ENCODE measurements around the gene HOXC4. TPM values are rescaled to one million over a fixed set of nuclear protein-coding genes. Genes with fewer than 3 reads are reported as not detected.

The HOXC4 gene
- polyA plus RNA-seq (ENCODE audit: insufficient read length in 12 of 12) = 10 to 100 TPM in 5 of 12 donors, 1 to 10 TPM in 5, not detected in 2; 4.2 to 25.6 (median 9.1) TPM
- long read RNA-seq, donor 1, partial matches to known transcripts = 0 of 4 reads
- long read RNA-seq, donor 1, other reads (novel, unspliced or antisense) = 0 of 4 reads
- long read RNA-seq, donor 2, transcript HOXC4-202 (2 exons, 1,666 nt) = major isoform, 8 of 9 reads
- long read RNA-seq, donor 2, partial matches to known transcripts = 0 of 9 reads
- long read RNA-seq, donor 2, other reads (novel, unspliced or antisense) = 0 of 9 reads
- long read RNA-seq, donor 3, partial matches to known transcripts = 0 of 2 reads
- long read RNA-seq, donor 3, other reads (novel, unspliced or antisense) = 0 of 2 reads
- long read RNA-seq, donor 4, partial matches to known transcripts = 0 of 2 reads
- long read RNA-seq, donor 4, other reads (novel, unspliced or antisense) = 0 of 2 reads
- long read RNA-seq, donor 5 = 0 reads
- long read RNA-seq, donor 6, partial matches to known transcripts = 0 of 1 reads
- long read RNA-seq, donor 6, other reads (novel, unspliced or antisense) = 0 of 1 reads
- long read RNA-seq, donor 7 = 0 reads
- long read RNA-seq, donor 8, transcript HOXC4-202 (2 exons, 1,666 nt) = major isoform, 7 of 8 reads
- long read RNA-seq, donor 8, partial matches to known transcripts = 0 of 8 reads
- long read RNA-seq, donor 8, other reads (novel, unspliced or antisense) = 0 of 8 reads
- long read RNA-seq, donor 9, partial matches to known transcripts = 0 of 2 reads
- long read RNA-seq, donor 9, other reads (novel, unspliced or antisense) = 0 of 2 reads
- long read RNA-seq, donor 10, transcript HOXC4-202 (2 exons, 1,666 nt) = major isoform, 6 of 6 reads
- long read RNA-seq, donor 10, partial matches to known transcripts = 0 of 6 reads
- long read RNA-seq, donor 10, other reads (novel, unspliced or antisense) = 0 of 6 reads
- long read RNA-seq, donor 11, transcript HOXC4-202 (2 exons, 1,666 nt) = major isoform, 6 of 6 reads
- long read RNA-seq, donor 11, partial matches to known transcripts = 0 of 6 reads
- long read RNA-seq, donor 11, other reads (novel, unspliced or antisense) = 0 of 6 reads

DNA sequence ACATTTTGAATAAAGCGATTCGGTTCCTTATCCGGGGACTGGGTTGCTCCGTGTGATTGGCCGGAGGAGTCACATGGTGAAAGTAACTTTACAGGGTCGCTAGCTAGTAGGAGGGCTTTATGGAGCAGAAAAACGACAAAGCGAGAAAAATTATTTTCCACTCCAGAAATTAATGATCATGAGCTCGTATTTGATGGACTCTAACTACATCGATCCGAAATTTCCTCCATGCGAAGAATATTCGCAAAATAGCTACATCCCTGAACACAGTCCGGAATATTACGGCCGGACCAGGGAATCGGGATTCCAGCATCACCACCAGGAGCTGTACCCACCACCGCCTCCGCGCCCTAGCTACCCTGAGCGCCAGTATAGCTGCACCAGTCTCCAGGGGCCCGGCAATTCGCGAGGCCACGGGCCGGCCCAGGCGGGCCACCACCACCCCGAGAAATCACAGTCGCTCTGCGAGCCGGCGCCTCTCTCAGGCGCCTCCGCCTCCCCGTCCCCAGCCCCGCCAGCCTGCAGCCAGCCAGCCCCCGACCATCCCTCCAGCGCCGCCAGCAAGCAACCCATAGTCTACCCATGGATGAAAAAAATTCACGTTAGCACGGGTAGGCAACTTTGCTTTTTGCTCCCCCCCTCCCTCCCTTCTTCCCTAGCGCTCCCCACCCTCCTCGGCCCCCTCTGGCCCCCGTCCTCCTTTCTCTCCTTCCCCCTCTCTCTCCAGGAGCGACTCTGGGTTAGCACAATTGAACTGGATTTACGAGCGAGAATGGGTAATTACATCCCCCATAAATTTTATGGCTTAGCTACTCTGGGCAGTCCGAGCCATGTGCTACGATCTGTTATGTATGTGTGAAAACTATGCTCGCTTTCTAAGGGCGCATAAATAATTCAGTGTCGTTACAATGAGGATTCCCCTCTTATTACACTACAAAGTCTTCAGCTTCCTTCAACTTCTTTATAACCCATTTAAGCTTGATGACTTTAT, at the start of gene HOXC4:
Gene HOXC4 (plus strand): TSS at position 85 of the 991 bp plus-strand sequence. CDS start 88 bp downstream, at position 173.
- DNase-seq = no peak

DNA sequence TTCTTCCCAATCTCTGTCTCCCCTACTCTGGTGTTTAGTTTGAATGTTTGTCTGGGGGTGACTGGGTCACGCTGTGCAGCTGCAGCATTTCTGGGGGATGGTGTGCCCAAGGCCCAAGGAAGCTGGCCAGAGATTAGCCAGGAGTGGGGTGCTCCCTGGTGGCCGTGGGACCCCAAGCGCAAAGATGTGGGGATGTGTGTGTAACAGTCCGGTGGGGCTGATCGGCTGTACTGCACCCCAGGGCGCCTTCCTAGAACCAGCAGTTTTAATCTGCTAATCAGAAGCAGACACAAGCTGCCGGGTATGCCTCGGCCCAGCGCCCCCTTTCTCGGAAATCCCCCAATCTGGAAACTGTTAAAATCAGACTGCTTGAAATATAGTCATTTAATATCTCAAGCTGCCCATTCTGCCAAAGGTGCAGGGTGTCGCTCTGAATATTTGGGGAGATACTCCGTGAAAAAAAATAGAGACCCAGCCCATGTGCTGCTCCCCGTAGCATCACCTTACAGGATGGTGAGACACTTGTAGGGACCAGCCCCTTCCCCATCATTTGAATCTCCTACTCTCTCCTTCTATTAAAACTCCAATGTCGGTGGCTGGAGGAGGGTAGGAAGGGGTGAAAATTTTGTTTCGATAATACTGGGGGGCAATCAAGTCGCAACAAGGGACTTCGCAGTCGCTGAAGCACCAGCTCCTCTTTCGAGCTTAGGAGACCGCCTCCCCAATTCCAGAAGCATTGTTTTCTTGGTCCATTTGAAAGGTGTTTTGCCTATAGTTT, 49.4 kb upstream of the HOXC4 start:
- DNase-seq = no peak

DNA sequence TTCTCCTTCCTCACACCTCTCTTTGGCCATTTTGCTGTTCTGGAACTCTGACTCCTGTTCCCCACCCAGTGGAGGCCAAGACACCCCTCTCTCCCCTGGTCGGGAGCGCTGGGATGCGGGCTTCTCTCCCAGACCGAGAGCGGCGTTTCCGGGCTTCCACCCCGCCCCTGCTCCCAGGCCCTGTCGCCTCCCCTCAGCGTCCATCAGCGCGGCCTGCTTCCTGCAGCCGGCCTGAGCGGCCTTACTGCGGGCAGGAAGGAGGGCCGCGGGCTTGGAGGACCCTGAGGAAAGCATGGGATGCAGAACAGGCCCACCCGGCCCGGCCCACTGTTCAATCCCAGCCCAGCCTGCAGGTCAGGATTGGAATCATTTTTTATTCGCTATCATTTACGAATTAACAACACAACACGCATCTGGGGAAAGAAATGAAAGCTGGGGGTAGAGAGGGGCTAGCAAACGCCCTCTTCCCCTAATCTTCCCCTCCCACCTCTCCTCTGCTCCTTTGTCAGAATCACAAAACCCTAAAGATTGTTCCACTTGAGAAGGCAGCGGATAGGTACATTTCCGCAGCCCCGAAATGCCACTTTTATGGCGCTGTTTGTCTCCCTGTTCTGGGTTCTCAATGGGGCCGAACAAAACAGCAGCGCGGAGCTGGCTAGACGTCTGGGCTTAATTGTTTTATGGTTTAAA, 48.6 kb upstream of the HOXC4 start:
- DNase-seq = no peak

GRCh38 chr12:54005531-54005852, 48.1 kb upstream of the HOXC4 start:
- no peak for DNase-seq

DNA sequence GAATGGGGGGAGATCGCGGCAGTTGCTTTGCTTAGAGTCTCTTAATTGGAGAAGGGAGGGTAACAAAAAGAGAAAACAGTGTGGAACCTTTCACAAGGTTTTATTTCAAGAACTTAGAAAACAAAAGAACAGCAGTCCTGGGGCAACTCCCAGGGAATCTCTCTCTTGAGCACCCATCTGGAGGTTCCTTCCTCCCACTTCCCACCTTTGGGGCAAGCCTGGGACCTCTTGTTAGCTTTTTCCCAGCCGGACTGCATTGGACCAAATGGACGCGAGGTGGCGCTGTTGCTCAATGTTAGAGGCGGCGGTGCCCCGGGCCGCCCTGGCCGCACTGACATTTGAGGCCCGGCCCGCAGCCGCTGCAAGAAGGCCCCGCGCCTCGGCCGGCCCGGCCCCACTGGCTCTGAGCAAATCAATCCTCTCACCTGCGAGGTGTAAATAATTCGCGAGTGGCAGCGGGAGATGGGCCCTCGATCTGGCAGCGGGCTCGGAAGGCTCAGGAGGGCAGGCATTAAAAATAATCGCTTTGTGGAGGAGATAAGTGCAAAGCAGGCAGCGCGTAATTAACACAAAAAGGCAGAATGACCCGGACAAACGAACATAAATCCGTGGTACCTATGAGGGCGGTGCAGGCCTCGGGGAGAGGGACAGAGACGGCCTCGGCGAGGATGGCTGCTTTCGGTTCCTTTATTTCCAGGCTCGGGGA, 47.6 kb upstream of the HOXC4 start:
- peak; percentile 89 for DNase-seq

GRCh38 chr12:54006559-54007220, 46.9 kb upstream of the HOXC4 start:
- DNase-seq = no peak

- DNase-seq = no peak
These were observed 45.9 kb upstream of the HOXC4 start for GRCh38 chr12:54007538-54008259.

- no peak for DNase-seq
These were observed 45.4 kb upstream of the HOXC4 start for GRCh38 chr12:54008260-54008552.

DNA sequence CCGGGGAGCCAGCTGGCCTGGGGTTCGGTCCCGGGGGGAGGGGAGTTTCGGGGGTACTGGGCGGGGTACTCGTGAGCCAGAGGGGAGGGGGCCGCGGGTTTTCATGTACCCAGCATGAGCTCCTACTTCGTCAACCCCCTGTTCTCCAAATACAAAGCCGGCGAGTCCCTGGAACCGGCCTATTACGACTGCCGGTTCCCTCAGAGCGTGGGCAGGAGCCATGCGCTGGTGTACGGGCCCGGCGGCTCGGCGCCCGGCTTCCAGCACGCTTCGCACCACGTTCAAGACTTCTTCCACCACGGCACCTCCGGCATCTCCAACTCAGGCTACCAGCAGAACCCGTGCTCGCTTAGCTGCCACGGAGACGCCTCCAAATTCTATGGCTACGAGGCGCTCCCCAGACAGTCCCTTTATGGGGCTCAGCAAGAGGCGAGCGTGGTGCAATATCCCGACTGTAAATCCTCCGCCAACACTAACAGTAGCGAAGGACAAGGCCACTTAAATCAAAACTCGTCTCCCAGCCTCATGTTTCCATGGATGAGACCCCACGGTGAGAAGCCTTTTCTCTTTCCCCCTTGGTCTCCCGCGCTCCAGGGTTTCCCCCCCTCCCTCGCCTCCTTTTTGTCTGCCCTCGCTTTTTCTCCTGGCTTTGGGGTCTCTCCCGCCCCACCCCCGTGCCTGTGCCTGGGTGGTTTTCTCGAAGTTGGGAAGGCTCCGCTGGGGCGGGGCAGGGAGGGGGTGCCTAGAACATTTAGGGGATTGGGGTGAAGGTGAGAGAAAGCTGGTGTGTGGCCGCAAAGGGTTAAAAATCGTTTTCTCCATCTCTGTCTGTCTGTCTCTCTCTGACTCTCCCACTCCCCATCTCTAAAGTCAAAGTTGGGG, 44.2 kb upstream of the HOXC4 start:
- no peak for DNase-seq

DNA sequence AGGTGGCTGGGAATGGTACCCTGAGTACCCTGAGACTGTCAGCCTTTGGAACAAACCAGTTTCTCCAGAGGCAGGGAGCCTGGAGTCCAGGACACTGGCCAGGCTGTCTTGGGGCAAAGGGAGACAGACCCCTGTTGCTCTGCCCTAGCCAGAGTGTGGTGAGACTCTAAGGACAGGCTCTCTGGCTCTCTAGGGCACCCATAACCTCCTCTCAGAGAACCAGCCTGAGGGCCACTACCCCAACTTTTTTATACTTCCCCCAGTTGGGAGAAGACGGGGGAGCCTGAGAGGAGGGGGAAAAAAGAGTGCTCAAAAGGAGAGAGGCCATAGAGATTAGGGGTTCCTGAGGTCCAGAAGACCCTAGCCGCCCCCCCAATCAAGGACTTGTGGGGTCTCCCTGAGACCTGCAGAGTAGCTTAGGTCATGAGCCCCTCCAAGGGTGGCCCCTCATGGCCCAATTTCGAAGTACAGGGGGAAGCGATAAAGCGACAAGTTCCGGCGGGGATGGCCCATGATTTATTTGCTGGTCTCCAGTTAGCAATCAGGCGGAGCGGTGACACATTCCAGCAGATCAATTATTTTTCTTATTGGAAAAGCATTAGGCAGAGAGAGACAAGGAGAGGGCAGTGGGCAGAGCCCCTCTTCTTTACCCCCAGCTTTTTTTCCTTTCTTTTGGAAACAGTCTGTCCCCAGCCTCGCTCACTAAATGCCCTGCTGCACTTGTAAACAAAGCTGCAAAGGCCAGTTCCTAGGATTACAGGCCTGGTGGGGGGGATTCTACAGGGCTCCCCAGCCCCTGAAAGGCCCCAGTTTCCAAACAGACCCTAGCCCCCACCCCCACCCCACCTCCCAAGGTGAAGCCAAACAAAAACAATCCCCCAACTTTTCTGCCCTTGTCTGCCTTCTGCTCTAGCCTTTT, 43.3 kb upstream of the HOXC4 start:
- DNase-seq = no peak

DNA sequence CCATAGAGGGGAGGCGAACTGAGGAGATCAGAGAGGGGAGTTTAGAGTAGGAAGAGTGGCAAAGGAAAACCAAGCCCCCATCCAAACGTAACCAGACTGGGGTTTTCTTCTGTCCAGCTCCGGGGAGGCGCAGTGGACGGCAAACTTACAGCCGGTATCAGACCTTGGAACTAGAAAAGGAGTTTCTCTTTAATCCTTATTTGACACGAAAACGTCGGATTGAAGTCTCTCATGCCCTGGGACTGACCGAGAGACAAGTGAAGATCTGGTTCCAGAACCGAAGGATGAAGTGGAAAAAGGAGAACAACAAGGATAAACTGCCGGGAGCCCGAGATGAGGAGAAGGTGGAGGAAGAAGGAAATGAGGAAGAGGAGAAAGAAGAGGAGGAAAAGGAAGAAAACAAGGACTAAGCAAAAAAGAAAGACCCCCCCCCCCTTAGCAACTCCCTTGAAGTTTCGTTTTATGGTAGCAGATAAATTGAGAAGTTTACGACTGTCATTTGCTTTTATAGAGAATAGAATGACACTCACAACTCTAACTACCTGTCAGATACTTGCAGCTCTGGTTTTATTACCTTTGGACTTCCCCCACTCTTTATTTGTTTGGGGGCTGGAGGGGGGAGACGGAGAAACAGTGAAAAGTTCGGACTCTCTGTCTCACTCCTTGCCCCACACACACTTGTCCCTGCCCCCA, 42.5 kb upstream of the HOXC4 start:
- DNase-seq = no peak

GRCh38 chr12:54011665-54012532, 41.7 kb upstream of the HOXC4 start:
- no peak for DNase-seq

GRCh38 chr12:54012631-54013409, 40.8 kb upstream of the HOXC4 start:
- DNase-seq = no peak
